Karpas-422 (cell line): Measurements from ENCODE around the gene HCAR2. TPM values are rescaled to one million over a fixed set of nuclear protein-coding genes. Genes with fewer than 3 reads are reported as not detected.
A peak's percentile ranks its signal among the peaks of the same experiment; 100 is the strongest.
"Not testable (repeated sequence)": the region's sequence is repeated elsewhere in the genome, so short reads cannot be mapped to it uniquely, and the experiment has no call there.

Experiments used
- DNase-seq: peaks from one replicate; pipeline ENCODE4 v3.0.0-alpha.2; 2015
- H2AFZ ChIP-seq: fragments of 200-600 bp; sonication (generic); 2 replicates; pipeline ENCODE4 v1.6.1; 2014; ENCODE audit warnings: antibody characterized with exemption, low read length, mixed read lengths
- H3K27ac ChIP-seq: fragments of 200-600 bp; sonication (generic); 2 replicates; pipeline ENCODE4 v1.5.1; 2014; ENCODE audit warnings: mild to moderate bottlenecking, low read length, moderate library complexity
- H3K27me3 ChIP-seq: fragments of 200-600 bp; sonication (generic); 2 replicates; pipeline ENCODE4 v1.6.1; 2014; ENCODE audit warnings: low read length, mixed read lengths
- H3K36me3 ChIP-seq: fragments of 200-600 bp; sonication (generic); 2 replicates; pipeline ENCODE4 v1.6.1; 2014; ENCODE audit warnings: low read length, mixed read lengths; ENCODE audit not compliant: insufficient read depth
- H3K4me1 ChIP-seq: fragments of 200-600 bp; sonication (generic); 2 replicates; pipeline ENCODE4 v1.6.1; 2014; ENCODE audit warnings: mild to moderate bottlenecking, low read length, mixed read lengths
- H3K4me2 ChIP-seq: fragments of 200-600 bp; sonication (generic); 2 replicates; pipeline ENCODE4 v1.6.1; 2014; ENCODE audit warnings: low read length, low read depth, mild to moderate bottlenecking; ENCODE audit not compliant: poor library complexity, severe bottlenecking
- H3K4me3 ChIP-seq: fragments of 200-600 bp; sonication (generic); 2 replicates; pipeline ENCODE4 v1.5.1; 2014; ENCODE audit warnings: mild to moderate bottlenecking, antibody characterized with exemption, low read length, mixed read lengths
- H3K79me2 ChIP-seq: fragments of 200-600 bp; sonication (generic); 2 replicates; pipeline ENCODE4 v1.6.1; 2014; ENCODE audit warnings: mild to moderate bottlenecking, low read length, mixed read lengths
- H3K9ac ChIP-seq: fragments of 200-600 bp; sonication (generic); 2 replicates; pipeline ENCODE4 v1.6.0; 2014; ENCODE audit warnings: low read length
- H3K9me2 ChIP-seq: fragments of 200-600 bp; sonication (generic), shearing (Covaris generic); replicated peaks from 2 replicates; pipeline ENCODE4 v1.6.0; 2014; ENCODE audit warnings: mild to moderate bottlenecking, low read length, moderate library complexity; ENCODE audit not compliant: insufficient read depth
- H3K9me3 ChIP-seq: fragments of 300-700, 200-600 bp; sonication (generic); 2 replicates; pipeline ENCODE4 v1.6.1; 2014; ENCODE audit warnings: low read length, mixed read lengths
- H4K20me1 ChIP-seq: fragments of 200-600 bp; sonication (generic); 2 replicates; pipeline ENCODE4 v1.6.1; 2014; ENCODE audit warnings: mild to moderate bottlenecking, antibody characterized with exemption, low read length, low read depth; ENCODE audit not compliant: insufficient read depth
- total RNA-seq: library from RNA; depleted of rRNA; stranded (reverse); fragments of >200 nt; shearing (Covaris generic); gene quantifications from 2 replicates; pipeline ENCODE4 v1.2.3, GENCODE V29; 2014; ENCODE audit warnings: low replicate concordance

The HCAR2 gene
- total RNA-seq, 1 experiment from 2014 or later, result not detected

DNA sequence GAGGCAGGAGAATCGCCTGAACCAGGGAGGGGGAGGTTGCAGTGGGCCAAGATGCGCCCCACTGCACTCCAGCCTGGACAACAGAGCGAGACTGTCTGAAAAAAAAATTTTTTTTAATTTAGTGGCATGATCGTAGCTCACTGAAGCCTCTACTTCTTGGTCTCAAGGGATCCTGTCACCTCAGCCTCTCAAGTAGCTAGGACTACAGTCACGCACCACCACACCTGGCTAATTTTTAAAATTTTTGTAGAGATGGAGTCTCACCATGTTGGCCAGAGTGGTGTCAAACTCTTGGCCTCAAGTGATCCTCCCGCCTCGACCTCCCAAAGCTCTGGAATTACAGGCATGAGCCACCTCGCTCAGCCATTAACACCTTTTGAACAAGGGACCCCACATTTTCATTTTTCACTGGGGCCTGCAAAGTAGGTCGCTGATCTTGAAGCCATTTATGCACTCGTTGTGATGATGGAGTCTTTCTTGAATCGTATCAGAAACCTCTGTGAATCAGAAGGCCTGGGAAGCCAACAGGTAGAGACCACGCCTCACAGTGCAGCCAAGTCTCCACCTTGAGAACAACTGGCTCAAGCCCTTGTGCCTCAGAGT lies 21.6 kb upstream of the HCAR2 start:
- peak overlapping the region; percentile 36; the same call in 1 of the 2 replicates for H3K27ac ChIP-seq
- H3K9me3 ChIP-seq, result no peaks in the 10 kb centered on the region
- no peaks in the 10 kb centered on the region for H4K20me1 ChIP-seq
- peaks cover 53% of the 10 kb centered on the region for H3K4me1 ChIP-seq
- H3K4me2 ChIP-seq, result peak overlapping the region; percentile 39
- no peaks in the 10 kb centered on the region for H3K79me2 ChIP-seq
- H2AFZ ChIP-seq, result no peak overlapping the region
- no peaks in the 10 kb centered on the region for H3K27me3 ChIP-seq
- H3K4me3 ChIP-seq, result no peak overlapping the region
- H3K36me3 ChIP-seq, result no peaks in the 10 kb centered on the region
- H3K9ac ChIP-seq, result no peak overlapping the region
- peak; percentile 88 for DNase-seq
- no peaks in the 10 kb centered on the region for H3K9me2 ChIP-seq

DNA sequence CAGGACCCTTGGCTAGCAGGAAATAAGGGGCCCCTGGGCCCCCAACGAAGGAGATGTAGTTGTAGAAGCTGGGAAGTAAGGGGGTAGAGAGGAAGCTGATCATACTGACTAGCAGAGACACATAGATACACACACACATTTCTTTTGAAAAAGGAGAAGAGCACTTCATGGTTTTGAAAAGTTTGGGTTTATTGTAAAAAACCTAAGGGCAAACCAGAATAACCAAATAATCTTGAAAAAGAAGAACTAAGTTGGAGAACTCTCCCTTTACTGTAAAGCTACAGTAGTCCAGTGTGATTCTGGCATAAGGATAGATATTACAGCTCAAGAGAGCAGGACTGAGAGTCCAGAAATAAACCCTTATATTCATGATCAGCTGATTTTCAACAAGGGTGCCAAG lies 19.2 kb upstream of the HCAR2 start:
- Histone ChIP-seq H3K4me2 (no peak overlapping the region), H4K20me1 (no peaks in the 10 kb centered on the region), H3K27me3 (no peaks in the 10 kb centered on the region), H2AFZ (no peak overlapping the region), H3K4me3 (no peak overlapping the region), H3K36me3 (no peaks in the 10 kb centered on the region), H3K27ac (no peak overlapping the region), H3K4me1 (peaks cover 54% of the 10 kb centered on the region), H3K9me3 (no peaks in the 10 kb centered on the region), H3K9me2 (no peaks in the 10 kb centered on the region), H3K79me2 (no peaks in the 10 kb centered on the region), H3K9ac (no peak overlapping the region)
- no peak for DNase-seq

DNA sequence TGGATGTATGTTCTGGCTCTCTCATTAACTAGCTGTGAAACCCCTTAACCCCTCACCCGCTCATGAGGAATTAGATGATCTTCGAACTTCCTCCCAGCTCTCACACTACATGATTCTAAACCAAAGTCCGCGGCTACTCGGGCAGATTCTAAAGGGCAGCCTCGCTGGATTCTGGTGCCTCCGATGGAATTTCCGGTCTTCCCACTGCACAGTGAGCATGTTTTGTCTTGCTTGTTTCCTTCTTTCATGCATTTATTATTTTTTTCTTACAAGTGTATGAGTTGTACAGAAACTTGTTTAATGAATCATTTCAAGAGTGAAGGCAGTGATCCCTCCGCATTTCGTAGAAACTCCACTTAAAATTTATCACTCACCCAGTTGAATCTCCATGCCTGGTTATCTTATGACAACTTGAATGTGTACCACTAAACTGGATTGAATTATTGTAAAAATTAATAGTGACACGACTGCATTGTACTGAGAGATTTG lies 17.9 kb upstream of the HCAR2 start:
- Histone ChIP-seq H3K27ac (no peak overlapping the region), H3K27me3 (no peaks in the 10 kb centered on the region), H3K36me3 (no peaks in the 10 kb centered on the region), H2AFZ (no peak overlapping the region), H3K4me1 (peaks cover 61% of the 10 kb centered on the region), H4K20me1 (no peaks in the 10 kb centered on the region), H3K9me2 (no peaks in the 10 kb centered on the region), H3K79me2 (no peaks in the 10 kb centered on the region), H3K4me2 (peak overlapping the region; percentile 27), H3K4me3 (no peak overlapping the region), H3K9ac (no peak overlapping the region), H3K9me3 (no peaks in the 10 kb centered on the region)
- no peak for DNase-seq

DNA sequence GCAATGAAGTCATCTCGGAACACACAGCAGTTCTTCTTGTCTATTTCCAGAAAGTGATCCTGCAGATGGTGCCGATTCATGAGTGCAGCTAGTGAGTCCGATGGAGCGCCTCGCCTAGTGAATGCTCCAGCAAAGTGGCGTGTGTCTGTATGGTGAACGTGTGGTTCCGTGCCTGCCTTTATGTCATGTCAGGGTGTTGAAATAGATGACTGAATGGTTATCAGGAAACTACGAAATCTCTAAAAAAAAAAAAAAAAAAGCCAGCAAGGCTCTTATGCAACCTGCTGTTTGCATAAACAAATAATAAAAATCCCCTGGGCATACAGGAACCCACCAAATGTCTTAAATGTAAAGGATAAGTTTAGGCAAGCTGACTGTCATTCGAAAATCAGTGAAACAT lies 13.5 kb upstream of the HCAR2 start, which contains the start of gene HCAR3:
Gene HCAR3 (minus strand): TSS at position 154 of the 400 bp plus-strand sequence. CDS start 74 bp downstream, at position 80.
- not testable (repeated sequence) for H3K9me3 ChIP-seq, H3K36me3 ChIP-seq, H3K27ac ChIP-seq, H3K79me2 ChIP-seq, H3K27me3 ChIP-seq, H3K9ac ChIP-seq, H4K20me1 ChIP-seq, H3K9me2 ChIP-seq, H2AFZ ChIP-seq
- DNase-seq, result peak; percentile 92
- H3K4me3 ChIP-seq, result peak within 1 kb of the TSS; percentile 49; the same call in 1 of the 2 replicates
- peak within 1 kb of the TSS; percentile 70 for H3K4me2 ChIP-seq
- peaks cover 26% of the 10 kb centered on the region for H3K4me1 ChIP-seq

- H3K4me3 ChIP-seq, H3K9ac ChIP-seq, H3K9me2 ChIP-seq, H3K36me3 ChIP-seq, DNase-seq, H4K20me1 ChIP-seq, H3K27me3 ChIP-seq, H3K27ac ChIP-seq, H3K79me2 ChIP-seq, H2AFZ ChIP-seq, H3K4me2 ChIP-seq, H3K9me3 ChIP-seq: not testable (repeated sequence)
- H3K4me1 ChIP-seq, result peaks cover 20% of the 10 kb centered on the region
These were observed 12.1 kb upstream of the HCAR2 start for GRCh38 chr12:122715211-122715610.

DNA sequence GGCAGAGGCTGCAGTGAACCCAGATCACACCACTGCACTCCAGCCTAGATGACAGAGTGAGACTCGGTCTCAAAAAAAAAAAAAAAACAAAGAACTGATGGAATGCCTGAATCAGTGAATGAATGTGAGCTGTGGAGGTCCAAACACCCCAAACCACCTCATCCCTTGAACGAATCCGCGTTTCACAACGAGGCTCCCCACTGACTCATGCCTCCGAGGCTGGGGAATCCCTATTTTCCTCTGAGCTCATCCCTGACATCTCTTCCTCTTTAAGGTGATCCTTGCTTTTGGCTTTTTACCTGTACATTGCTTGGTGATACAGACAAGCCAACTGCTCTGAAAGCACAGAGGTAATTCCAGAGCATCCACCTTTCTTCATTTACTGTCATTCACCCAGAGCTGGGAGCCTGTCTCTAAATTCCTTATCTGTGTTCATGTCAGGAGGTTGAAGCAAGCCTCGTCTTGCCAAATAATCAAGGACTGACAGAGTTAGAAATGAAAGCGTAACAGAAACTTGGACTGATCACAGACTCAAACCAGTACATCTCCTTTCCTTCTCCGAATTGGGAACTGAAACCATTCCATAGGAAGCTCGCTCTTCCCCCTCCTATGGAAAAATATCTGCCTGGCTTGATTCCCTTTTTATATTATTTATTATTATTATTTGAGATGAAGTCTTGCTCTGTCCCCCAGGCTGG lies 10.5 kb upstream of the HCAR2 start:
- H4K20me1 ChIP-seq, H3K9me3 ChIP-seq, H3K9me2 ChIP-seq, H3K4me3 ChIP-seq, H2AFZ ChIP-seq, H3K79me2 ChIP-seq, H3K9ac ChIP-seq, H3K4me2 ChIP-seq, DNase-seq, H3K36me3 ChIP-seq, H3K27ac ChIP-seq, H3K27me3 ChIP-seq: not testable (repeated sequence)
- H3K4me1 ChIP-seq, result peaks cover 19% of the 10 kb centered on the region

- not testable (repeated sequence) for H3K9me3 ChIP-seq, H3K27me3 ChIP-seq, H3K27ac ChIP-seq, H3K79me2 ChIP-seq, H3K4me2 ChIP-seq, H3K9me2 ChIP-seq, H3K36me3 ChIP-seq, H3K4me3 ChIP-seq, H4K20me1 ChIP-seq, H2AFZ ChIP-seq, H3K4me1 ChIP-seq, H3K9ac ChIP-seq
- peak; percentile 72 for DNase-seq
These were observed 8.1 kb upstream of the HCAR2 start for GRCh38 chr12:122711266-122711665.

GRCh38 chr12:122710341-122710740 lies 7.2 kb upstream of the HCAR2 start:
- H3K27ac ChIP-seq, H3K36me3 ChIP-seq, H3K79me2 ChIP-seq, H3K9me2 ChIP-seq, H3K9me3 ChIP-seq, H3K4me1 ChIP-seq, H3K4me3 ChIP-seq, H3K9ac ChIP-seq, DNase-seq, H4K20me1 ChIP-seq, H3K4me2 ChIP-seq, H2AFZ ChIP-seq, H3K27me3 ChIP-seq: not testable (repeated sequence)
